GM18508 (cell line): ENCODE measurements around the gene EXOC1.
"Not testable (repeated sequence)": the region's sequence is repeated elsewhere in the genome, so short reads cannot be mapped to it uniquely, and the experiment has no call there.

Source experiments
- ATAC-seq: cut with Tn5 transposase; IDR thresholded peaks from one replicate; pipeline ENCODE4 v1.9.1; 2021; ENCODE audit warnings: moderate number of reproducible peaks; ENCODE audit not compliant: insufficient read depth, unreplicated experiment

EXOC1 gene

DNA sequence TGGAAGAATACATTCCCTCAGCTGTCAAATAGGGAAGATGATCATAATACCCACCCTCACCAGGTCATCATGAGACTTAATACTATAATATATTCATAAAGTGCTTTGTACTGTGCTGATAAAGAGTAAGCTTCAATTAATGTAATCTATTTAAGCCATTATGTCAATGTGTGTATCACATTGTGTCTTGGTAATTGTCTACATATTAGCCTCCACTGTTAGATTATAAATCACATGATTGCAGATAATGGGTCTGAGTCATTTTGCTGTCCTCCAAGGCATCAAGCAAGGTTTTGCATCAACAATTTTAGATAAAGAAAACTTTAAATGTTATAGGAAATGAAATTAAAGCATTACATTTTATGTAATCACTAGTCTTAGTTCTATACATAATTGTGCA is 50.1 kb downstream of the EXOC1 start:
- ATAC-seq, result no peak

DNA sequence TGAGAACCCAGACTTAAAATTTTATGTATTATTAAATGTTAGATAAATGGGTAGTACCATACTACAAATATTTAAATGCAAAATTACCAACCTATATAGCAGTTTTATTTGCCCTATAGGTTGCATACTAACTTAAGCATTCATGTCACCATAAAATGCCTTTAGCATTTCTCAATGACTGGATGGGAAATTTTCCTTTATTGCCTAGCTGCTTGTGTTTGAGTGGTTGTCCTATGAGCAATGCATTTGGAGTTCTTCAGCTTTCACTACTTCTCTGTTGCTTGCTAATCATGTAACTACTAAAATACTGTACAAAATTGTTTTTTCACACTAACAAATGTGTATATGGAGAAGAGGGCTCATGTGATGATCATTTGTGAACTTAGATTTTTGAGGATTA is 51.1 kb downstream of the EXOC1 start:
- ATAC-seq, result no peak

DNA sequence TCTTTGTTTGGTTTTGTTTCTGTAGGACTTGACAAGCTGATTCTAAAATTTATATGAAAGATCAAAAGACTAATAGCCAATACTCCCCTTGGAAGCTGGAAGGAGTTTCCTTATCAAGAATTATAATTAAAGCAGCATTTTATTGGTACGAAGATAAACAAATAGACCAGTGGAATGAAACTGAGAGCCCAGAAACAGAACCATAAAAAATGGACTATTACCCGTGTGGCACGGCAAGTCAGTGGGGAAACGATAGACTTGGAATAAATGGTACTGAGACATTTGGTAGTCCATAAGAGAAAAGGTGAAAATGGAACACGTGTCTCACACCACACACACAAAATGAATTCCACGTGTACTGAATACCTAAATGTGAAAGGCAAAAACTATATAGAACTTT is 52.9 kb downstream of the EXOC1 start:
- ATAC-seq, result no peak

DNA sequence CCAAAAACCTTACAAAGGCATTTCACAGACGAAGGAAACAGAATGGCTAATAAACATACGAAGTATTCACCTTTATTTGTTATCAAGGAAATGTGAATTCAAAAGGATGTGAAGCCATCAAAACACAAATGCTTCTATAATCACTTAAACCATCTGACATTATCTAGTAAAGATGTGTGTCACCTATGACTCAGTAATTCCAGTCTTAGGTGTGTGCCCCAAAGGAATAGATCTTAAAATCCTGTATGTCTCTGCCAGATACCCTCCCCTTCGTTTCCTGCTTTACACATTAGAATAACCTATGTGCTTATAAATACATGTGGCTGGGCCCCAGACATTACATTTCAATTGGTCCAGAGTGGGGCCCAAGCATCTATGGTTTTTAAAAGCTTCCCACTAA is 53.5 kb downstream of the EXOC1 start:
- no peak for ATAC-seq

DNA sequence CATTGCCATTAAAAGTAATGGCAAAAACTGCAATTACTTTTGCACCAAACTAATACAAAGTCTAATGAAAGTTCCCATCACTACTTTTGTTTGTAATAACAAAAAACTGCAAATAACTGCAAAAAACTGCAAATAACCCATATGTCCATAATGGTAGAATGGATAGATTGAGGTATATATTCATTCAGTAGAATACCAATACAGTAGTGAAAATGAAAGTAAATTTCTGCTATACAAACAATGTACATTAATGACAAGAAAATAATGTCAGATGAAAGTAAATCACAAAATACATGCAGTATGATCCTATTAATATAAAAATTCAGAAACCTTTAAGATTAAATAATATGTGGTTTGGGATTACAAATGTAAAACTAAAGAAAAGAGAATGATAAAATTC is 54.0 kb downstream of the EXOC1 start:
- no peak for ATAC-seq

DNA sequence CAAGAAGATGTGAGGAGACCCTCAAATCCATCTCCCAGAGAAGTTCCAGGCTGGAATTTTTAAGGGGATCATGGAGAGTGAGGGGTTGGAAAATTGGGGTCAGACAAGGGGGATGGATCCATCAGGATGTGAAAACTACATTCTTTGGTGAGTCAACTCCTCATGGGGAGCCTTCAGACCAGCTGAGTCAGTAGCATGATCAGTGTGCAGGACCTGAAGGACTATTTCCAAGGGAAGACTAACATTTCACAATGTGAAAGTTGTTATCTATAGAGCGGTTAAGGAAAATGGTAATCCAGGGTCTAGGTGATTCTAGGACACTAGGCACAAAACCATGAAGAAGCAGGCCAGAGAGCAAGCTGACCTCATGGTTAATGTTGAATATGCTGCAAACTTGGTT is 56.7 kb downstream of the EXOC1 start:
- no peak for ATAC-seq

DNA sequence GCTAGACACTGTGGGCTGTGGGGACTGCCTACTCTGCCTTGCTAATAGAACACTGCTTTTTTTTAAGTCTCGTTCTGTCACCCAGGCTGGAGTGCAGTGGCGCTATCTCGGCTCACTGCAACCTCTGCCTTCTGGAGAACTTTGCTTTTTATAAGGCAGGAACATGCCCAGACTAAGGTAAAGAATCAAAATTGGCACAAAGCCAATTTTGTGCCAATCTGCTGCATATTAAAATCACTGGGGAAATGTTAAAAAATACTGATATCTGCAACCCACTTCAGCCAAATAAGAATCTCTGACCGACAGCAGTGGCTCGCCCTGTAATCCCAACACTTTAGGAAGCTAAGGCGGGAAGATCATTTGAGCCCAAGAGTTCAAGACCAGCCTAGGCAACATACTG is 58.8 kb downstream of the EXOC1 start:
- ATAC-seq, result no peak

DNA sequence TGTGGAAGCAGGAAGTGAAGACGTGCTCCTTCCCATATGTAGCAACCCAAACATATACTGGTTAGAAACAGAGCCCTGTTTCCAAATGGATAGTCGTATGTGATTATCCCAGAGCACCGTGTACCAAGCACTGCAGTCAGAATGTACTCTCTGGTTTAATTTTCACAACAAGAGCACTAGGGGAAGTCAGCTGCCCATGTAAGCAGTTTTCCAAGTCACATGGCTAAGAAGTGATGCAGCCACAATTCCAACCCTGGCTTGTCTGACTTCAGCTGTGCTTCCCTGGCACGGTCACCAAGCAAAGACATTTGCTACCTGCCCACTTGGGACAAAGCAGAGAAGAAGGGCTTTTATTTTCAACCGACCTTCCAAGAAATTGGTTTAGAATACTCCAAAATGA is 67.1 kb downstream of the EXOC1 start:
- no peak for ATAC-seq

DNA sequence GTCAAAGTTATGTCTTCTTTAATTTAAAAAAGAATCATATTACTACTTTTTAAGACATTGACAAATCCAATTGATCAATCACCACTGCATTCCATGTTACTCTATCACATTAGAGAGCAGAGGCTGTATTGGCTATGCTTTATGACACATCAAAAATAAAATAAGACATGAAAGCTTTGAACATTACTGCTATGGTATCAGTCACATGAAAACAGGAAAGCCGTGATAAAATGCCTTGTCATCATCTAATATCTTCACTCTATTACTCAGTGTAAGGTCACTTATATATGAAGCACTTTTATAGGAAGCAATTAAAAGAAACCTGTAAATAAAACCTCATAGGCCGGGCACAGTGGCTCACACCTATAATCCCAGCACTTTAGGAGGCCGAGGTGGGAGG is 67.6 kb downstream of the EXOC1 start:
- no peak for ATAC-seq

DNA sequence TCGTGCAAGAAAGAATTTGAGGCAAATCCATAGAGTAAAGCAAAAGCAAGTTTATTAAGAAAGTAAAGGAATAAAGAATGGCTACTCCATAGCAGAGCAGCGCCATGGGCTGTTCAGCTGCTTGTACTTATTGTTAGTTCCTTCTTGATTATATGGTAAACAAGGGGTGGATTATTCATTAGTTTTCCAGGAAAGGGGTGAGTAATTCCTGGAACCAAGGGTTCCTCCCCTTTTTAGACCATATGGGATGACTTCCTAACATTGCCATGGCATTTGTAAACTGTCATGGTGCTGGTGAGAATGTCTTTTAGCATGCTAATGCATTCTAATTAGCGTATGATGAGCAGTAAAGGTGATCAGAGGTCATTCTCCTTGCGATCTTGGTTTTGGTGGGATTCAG is 71.8 kb downstream of the EXOC1 start:
- ATAC-seq, result no peak

DNA sequence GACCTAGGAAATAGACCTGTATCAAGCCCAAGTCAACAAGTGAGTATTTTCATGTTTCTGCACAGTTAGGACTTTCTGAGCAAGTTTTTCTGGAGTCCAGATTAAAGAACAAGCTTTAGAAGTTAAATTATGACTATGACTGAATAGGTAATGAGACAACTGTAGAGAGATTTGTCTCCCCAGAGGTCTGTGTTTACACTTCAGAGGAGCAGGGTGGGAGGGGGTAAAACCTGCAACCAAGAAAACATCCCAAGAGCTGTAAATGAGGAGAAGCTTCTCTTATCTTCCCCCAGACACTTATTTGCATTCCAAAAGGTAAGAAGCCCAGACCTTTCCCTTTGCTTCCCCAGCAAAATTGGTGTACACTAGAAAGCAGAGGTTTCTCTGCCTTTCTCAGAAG is 73.2 kb downstream of the EXOC1 start:
- ATAC-seq, result no peak

DNA sequence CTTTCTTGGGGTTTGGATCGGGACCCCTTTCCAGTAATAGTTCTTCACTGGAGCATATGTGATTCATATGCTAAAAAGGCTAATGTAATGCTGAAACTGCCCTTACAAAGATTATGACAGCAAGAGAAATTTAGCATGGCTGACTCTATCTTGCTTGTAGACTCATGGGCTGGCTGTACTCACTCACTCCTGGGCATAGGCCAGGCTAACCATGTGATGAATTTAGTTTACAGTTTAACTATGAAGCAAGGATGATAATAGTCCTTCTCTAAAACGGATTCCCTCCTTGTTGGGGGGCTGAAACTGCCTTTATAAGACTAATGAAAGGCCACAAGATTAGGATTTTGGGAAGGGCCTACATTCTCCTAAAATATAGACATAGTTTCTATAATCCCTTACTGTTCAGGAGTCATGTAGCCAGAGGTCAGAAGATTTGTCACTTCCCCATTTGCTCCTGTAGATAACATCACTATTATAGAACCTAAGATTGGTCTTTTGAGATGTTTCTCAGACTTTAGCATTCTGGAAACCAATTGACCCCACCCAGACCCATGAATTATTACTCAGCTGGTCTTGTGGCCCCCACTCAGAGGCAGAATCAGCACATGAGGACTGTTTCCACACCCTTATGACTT is 74.5 kb downstream of the EXOC1 start:
- ATAC-seq, result no peak

DNA sequence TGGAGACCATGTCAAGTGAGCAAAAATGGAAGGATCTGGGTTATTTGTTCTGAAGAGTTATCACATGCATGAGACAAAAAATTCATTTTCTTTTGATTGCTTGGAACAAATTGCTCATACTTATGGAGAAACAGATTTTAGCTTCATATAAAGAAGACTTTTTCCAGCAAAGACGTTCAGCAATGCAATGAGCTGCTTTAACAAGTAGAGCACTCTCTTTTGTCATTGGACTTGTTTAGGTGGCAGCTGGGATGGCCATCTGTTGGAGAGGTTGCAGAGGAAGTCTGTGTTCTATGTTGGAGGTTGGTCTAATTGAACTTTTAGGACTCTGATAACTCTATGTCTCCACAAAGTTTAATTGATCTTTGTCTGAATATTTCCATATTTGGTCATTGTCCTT is 75.4 kb downstream of the EXOC1 start:
- ATAC-seq, result no peak

DNA sequence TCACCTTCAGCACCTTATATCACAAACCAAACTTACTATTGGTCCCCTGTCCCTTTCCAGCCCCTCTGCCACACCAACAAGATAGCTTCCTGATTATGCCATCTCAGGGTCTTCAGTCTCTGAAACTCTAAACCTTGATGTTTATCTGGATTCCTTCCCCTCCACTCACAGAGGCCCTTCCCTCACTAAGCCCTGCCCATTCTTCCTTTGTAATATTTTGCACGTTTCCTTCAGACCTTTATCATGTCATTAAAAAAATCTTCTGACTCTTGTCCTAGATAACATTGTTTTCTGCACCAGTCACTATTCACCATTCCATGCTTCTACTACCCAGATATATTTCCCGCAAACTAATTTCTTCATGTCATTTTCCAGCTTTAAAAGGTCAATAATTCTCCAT is 77.6 kb downstream of the EXOC1 start:
- no peak for ATAC-seq

DNA sequence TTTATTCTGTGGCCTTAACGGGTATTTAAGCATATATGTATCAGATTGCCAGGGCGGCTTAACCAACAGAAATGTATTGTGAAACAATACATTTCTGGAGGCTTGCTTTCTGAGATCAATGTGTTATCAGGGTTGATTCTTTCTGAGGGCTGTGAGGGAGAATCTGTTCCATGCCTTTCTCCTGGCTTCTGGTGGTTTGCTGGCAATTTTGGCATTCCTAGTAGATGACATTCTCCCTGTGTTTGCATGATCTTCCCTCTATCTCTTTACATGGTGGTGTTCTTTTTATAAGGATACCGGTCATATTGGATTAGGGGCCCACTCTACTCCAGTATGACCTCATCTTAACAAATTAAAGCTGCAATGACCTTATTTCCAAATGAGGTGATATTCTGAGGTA is 78.4 kb downstream of the EXOC1 start:
- ATAC-seq, result no peak

DNA sequence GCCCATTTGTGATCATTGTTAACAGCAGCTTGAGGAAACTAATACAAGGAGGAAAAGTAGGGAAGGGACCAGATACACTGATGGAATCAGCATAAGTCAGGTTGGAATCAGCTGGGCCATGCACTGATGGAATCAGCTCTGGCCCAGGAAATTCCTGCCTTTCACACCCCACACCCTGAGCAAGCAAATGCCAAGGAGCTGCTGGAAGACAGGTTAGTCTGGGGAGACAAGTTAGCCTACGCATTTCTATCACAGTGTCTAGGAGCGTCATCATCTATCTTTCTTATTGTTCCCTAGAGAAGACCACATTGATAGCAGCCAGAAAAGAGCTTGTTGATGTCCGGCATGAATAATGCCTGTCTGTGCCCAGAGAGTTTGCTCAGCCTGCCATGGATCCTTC is 79.1 kb downstream of the EXOC1 start:
- no peak for ATAC-seq

DNA sequence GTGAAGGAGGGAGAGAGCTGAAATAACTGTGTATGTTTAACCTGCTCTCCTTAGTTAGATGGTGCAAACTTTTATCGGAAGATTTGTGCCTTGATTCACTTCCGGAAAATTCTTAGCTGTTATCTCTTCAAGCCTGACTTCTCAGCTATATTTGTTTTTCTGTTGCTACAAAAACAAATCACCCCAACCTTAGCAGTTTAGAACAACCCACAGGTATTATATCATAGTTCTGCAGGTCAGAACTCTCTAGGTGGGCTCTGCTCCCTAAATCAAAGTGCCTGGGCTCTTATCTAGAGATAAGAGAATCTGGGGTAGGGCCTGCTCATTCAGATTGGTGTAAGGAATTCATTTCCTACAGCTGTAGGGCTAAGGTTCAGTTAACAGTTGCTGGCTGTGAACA is 80.2 kb downstream of the EXOC1 start:
- ATAC-seq, result no peak

DNA sequence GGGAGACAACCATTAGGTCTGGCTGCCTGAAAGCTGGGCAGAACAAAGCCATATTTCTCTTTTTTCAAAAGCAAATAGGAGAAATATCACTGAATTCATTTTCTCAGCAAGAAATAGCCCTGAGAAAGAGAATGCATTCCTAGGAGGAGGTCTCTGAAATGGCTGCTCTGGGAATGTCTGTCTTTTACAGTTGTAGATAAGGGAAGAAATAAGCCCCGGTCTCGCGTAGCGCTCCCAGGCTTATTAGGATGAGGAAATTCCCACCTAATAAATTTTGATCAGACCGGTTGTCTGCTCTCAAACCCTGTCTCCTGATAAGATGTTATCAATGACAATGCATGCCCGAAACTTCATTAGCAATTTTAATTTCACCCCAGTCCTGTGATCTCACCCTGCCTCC is 82.5 kb downstream of the EXOC1 start:
- not testable (repeated sequence) for ATAC-seq

DNA sequence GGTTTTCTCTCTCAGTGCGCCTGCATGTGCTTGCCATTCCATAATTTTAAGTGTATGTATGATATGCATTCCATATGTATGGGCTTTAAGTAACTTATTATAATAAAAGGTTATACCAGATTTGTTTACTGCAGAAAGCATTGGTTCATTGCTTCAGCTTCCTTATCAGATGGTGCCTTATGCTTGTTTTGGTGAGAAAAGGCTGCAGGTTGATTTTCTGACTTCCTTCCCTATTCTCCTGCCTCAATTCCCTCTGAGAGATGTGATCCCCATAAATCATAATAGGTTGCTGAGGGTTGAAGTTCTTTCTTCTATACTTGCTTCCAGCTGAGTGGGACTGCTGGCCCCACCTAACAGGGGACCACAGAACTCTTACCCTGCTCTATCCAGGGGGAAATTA is 85.0 kb downstream of the EXOC1 start:
- ATAC-seq, result no peak

DNA sequence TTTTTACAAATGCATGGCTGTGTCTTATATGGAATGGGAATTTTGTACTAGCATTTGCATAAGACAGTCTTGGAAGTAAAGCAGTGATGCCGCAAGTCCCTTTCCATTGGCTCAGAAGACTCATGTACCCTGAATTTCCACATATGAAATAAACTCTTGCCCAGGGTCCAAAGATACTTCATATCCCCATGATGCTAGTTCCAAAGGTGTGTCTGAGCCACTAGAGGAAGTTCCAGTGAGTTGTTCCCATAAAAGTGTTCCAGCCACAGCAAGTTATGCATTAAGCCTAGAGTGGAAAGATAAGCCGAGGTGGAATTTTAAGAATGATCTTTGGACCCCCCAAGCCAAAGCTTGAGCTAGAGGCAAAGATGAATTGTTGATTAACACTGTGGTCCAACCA is 86.0 kb downstream of the EXOC1 start:
- ATAC-seq, result no peak

DNA sequence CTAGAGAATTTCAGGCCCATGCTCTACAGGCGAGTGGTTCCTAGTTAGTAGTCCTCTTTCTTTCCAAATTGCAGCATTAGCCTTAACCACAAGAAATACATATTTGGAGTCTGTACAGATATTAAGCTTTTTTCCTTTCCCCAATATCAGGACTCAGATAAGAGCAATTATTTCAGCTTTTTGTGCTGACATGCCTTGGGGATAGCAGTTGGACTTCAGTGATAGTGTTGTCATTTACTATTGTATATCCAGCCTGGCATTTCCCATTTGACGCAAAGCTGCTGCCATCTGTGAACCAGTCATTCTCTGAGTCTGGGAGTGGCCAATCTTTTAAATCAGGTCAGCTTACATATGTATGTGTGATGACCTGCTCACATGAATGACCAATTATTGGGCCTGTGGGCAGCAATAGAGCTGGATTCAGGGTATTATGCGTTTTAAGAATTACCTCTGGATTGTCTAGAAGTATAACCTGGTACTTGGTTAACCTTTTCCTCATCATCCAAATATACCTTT is 88.5 kb downstream of the EXOC1 start:
- no peak for ATAC-seq

DNA sequence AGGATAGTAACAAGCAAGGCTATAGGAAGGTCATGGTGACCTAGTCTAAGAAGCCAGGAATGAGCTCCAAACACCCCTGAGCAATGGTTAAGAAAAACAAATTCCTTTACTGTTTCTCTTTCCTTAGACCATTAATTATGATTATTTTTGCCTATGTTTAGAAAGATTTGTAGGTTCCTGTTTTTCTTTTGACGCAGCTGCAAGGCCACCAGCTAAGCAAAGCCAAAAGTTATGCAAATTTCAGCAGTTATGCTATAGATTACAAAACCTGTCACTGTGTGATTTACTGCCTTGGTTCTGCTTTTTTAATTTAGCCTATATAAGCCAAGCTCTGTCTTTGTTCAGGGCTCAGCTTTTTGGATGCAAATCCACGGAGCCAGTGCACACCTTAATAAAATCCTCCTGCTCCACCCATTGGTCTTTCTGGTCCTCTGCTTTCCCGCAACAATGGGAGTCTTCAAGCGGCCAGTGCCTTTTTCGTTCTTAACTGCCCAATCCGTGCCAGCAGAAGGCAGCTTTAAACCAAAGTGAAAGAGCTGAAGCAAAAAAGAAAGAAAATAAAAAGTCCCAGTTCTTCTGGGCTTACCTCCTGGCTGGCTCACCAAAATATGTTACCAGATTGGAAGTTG is 93.9 kb downstream of the EXOC1 start:
- ATAC-seq, result peak; percentile 22
